K562 (cell line): Measurements from ENCODE around the gene FTL. TPM values are rescaled to one million over a fixed set of nuclear protein-coding genes. Genes with fewer than 3 reads are reported as not detected.

Experiments used
- CHD2 ChIP-seq: IDR thresholded peaks from 2 replicates; pipeline ENCODE4 v1.6.1; 2011; ENCODE audit warnings: low read depth, low read length
- CTCFL ChIP-seq: IDR thresholded peaks from 2 replicates; pipeline ENCODE4 v1.6.1; 2011; ENCODE audit warnings: borderline replicate concordance, low read depth, mild to moderate bottlenecking, moderate library complexity, low read length; ENCODE audit not compliant: insufficient read depth, poor library complexity, severe bottlenecking
- E2F1 ChIP-seq: sonication (generic); formaldehyde crosslinking; IDR thresholded peaks from 2 replicates; pipeline ENCODE4 v1.8.1; 2023; ENCODE audit warnings: mild to moderate bottlenecking, missing genetic modification reagents, moderate library complexity
- E2F6 ChIP-seq, 2 experiments: IDR thresholded peaks; 2 replicates each; pipeline ENCODE4 v1.6.1; 2011; ENCODE audit warnings: borderline replicate concordance in 1 of 2, control low read depth in 1 of 2, low read depth in 1 of 2, low read length in 1 of 2, mild to moderate bottlenecking in 1 of 2, mixed read lengths in 1 of 2, moderate library complexity in 1 of 2; ENCODE audit not compliant: insufficient read depth in 1 of 2, insufficient read length in 1 of 2, poor library complexity in 1 of 2, severe bottlenecking in 1 of 2; ENCODE audit errors: extremely low read depth in 1 of 2
- FOXA3 ChIP-seq, 2 experiments: fragments of 450-650 bp in 1 of 2; sonication (generic) in 1 of 2; formaldehyde crosslinking; IDR thresholded peaks in 1 of 2; conservative IDR thresholded peaks in 1 of 2; 2 replicates each; pipeline versions ENCODE4 v1.4.0 to v1.8.0; 2020 to 2022; ENCODE audit warnings: mild to moderate bottlenecking in 2 of 2, missing genetic modification reagents in 1 of 2
- KAT2B ChIP-seq: IDR thresholded peaks from one replicate; pipeline ENCODE4 v1.6.1; 2012; ENCODE audit warnings: low read depth, mild to moderate bottlenecking, control low read depth, inconsistent platforms, low read length, moderate library complexity
- KAT7 ChIP-seq: sonication (generic); formaldehyde crosslinking; IDR thresholded peaks from 2 replicates; pipeline ENCODE4 v1.8.0; 2022; ENCODE audit warnings: missing genetic modification reagents, mild to moderate bottlenecking, borderline replicate concordance
- KDM5B ChIP-seq: fragments of 200-600 bp; sonication (generic); IDR thresholded peaks from 2 replicates; pipeline ENCODE4 v1.6.1; 2012; ENCODE audit warnings: low read depth, mild to moderate bottlenecking, moderate library complexity, low read length, control low read depth, inconsistent platforms; ENCODE audit not compliant: insufficient replicate concordance
- PHB2 ChIP-seq: fragments of 450-650 bp; IDR thresholded peaks from 2 replicates; pipeline ENCODE4 v1.6.1; 2017; ENCODE audit warnings: low read depth
- TCF7 ChIP-seq: sonication (generic); IDR thresholded peaks from 2 replicates; pipeline ENCODE4 v1.6.1; 2016; ENCODE audit warnings: antibody characterized with exemption, borderline replicate concordance
- THRB ChIP-seq: fragments of 450-650 bp; formaldehyde crosslinking; conservative IDR thresholded peaks from 2 replicates; pipeline ENCODE4 v1.4.0; 2022; ENCODE audit warnings: mild to moderate bottlenecking, missing genetic modification characterization
- ZKSCAN3 ChIP-seq: fragments of 250-450 bp; sonication (Bioruptor Pico); IDR thresholded peaks from 2 replicates; pipeline ENCODE4 v1.4.0; 2020
- ZNF766 ChIP-seq: fragments of 200-800 bp; sonication (Bioruptor generic); conservative IDR thresholded peaks from 2 replicates; pipeline ENCODE4 v1.6.1; 2016; ENCODE audit warnings: missing genetic modification characterization, missing compliant biosample characterization
- polyA plus RNA-seq, 8 experiments: library from polyadenylated mRNA; depleted of rRNA in 4 of 8; stranded (reverse) in 5 of 8; unstranded in 3 of 8; fragments of >200 nt; fragmentation: Nextera tagmentation in 2 of 8; fragmentation: Illumina TruSeq in 1 of 8; extraction: Ambion mirVana in 2 of 8; extraction: Trizol in 1 of 8; gene quantifications; 2 replicates each; pipeline versions ENCODE4 v1.2.1 to v1.2.3, GENCODE V29; 2011 to 2014; ENCODE audit warnings: inconsistent platforms in 1 of 8, missing spikeins in 1 of 8
- total RNA-seq, 7 experiments: library from RNA; depleted of rRNA in 6 of 7; stranded (reverse); fragments of >200 nt in 6 of 7; fragmentation: Illumina TruSeq in 2 of 7; extraction: Trizol in 2 of 7; gene quantifications; 2 replicates each; pipeline versions ENCODE4 v1.2.1 to v1.2.3, GENCODE V29; 2011 to 2021; ENCODE audit warnings: low replicate concordance in 1 of 7
- TF ChIP-seq, protein P1 (sequence below): fragments of 200-800 bp; sonication (Bioruptor generic); IDR thresholded peaks from 2 replicates; pipeline ENCODE4 v1.6.1; 2016; ENCODE audit warnings: missing genetic modification characterization, missing compliant biosample characterization

The FTL gene
- total and polyA plus RNA-seq, 9 of the 15 experiments (the other 6 are each of a cell fraction or from before 2014, with no cell fraction given), result 1,231 to 27,415 (median 3,965) TPM

DNA sequence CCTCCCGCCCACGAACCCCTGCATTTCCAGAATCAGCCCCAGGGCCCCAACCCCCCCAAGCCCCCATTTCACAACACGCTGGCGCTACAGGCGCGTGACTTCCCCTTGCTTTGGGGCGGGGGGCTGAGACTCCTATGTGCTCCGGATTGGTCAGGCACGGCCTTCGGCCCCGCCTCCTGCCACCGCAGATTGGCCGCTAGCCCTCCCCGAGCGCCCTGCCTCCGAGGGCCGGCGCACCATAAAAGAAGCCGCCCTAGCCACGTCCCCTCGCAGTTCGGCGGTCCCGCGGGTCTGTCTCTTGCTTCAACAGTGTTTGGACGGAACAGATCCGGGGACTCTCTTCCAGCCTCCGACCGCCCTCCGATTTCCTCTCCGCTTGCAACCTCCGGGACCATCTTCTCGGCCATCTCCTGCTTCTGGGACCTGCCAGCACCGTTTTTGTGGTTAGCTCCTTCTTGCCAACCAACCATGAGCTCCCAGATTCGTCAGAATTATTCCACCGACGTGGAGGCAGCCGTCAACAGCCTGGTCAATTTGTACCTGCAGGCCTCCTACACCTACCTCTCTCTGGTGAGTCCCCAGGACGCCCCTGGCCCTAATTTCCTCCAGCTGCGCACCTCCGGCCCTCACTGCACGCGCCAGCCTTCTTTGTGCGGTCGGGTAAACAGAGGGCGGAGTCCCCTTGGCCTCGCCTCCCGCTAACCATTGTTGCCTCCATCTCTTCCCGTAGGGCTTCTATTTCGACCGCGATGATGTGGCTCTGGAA is at the start of gene FTL (continued):
- TF ChIP-seq E2F1 (CRISPR knock-in tag), result peak; percentile 93
- TF ChIP-seq E2F6 (IDR thresholded peaks at IDR 0.05; ENCODE audit: borderline replicate concordance in 1 of 2, extremely low read depth in 1 of 2, insufficient read depth in 1 of 2, insufficient read length in 1 of 2, low read depth in 1 of 2, low read length in 1 of 2, poor library complexity in 1 of 2, severe bottlenecking in 1 of 2), result peak in 1 of 2 experiments; percentile 13
- no peak for TF ChIP-seq PHB2
- peak; percentile 99 for TF ChIP-seq KDM5B
- no peak for TF ChIP-seq CTCFL
- TF ChIP-seq CHD2, result peak; percentile 8; the same call in 1 of the 2 replicates
- TF ChIP-seq KAT2B, result no peak
- TF ChIP-seq TCF7, result no peak
- TF ChIP-seq ZKSCAN3 (CRISPR knock-in tag), result no peak
- peak in 1 of 2 experiments; percentile 56; a peak in 1 of 4 replicates for TF ChIP-seq FOXA3 (CRISPR knock-in tag; conservative IDR thresholded peaks at IDR 0.05 in 1 of 2, IDR thresholded peaks at IDR 0.05 in 1 of 2)
- TF ChIP-seq, protein P1, sequence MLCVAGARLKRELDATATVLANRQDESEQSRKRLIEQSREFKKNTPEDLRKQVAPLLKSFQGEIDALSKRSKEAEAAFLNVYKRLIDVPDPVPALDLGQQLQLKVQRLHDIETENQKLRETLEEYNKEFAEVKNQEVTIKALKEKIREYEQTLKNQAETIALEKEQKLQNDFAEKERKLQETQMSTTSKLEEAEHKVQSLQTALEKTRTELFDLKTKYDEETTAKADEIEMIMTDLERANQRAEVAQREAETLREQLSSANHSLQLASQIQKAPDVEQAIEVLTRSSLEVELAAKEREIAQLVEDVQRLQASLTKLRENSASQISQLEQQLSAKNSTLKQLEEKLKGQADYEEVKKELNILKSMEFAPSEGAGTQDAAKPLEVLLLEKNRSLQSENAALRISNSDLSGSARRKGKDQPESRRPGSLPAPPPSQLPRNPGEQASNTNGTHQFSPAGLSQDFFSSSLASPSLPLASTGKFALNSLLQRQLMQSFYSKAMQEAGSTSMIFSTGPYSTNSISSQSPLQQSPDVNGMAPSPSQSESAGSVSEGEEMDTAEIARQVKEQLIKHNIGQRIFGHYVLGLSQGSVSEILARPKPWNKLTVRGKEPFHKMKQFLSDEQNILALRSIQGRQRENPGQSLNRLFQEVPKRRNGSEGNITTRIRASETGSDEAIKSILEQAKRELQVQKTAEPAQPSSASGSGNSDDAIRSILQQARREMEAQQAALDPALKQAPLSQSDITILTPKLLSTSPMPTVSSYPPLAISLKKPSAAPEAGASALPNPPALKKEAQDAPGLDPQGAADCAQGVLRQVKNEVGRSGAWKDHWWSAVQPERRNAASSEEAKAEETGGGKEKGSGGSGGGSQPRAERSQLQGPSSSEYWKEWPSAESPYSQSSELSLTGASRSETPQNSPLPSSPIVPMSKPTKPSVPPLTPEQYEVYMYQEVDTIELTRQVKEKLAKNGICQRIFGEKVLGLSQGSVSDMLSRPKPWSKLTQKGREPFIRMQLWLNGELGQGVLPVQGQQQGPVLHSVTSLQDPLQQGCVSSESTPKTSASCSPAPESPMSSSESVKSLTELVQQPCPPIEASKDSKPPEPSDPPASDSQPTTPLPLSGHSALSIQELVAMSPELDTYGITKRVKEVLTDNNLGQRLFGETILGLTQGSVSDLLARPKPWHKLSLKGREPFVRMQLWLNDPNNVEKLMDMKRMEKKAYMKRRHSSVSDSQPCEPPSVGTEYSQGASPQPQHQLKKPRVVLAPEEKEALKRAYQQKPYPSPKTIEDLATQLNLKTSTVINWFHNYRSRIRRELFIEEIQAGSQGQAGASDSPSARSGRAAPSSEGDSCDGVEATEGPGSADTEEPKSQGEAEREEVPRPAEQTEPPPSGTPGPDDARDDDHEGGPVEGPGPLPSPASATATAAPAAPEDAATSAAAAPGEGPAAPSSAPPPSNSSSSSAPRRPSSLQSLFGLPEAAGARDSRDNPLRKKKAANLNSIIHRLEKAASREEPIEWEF, result no peak
- TF ChIP-seq ZNF766, result no peak; the same call in 1 of the 2 replicates
- TF ChIP-seq KAT7 (CRISPR knock-in tag), result peak; percentile 93; the same call in 1 of the 2 replicates
- TF ChIP-seq THRB (CRISPR knock-in tag), result peak; percentile 69; the same call in 1 of the 2 replicates
